NCI-H446 treated with DMSO at 0.1 percent for 48 hours (cell line): ENCODE results near the gene MIPOL1.
"Not testable (repeated sequence)": the region's sequence is repeated elsewhere in the genome, so short reads cannot be mapped to it uniquely, and the experiment has no call there.

Experiments
- DNase-seq: peaks from one replicate; lab custom pipeline; 2025; lab: John Stamatoyannopoulos, UW

MIPOL1 gene

DNA sequence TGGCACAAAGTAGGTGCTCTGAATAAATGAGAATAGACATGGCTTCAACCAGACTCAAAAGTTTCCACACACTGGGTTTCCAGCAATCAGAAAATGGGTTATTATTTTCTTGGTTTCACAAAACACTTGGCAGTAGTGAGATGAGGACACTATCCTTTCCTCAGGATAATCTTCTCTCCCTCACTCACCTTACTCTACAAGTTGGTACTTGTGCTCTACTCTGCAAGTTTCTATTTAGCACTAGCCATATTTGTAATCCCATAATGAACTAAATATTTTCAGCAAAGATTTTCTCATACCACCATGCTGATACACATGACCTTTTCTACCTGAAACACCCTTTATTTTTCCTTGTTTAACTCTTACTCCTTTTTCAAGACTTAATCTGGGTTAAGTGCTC, 259.6 kb downstream of the MIPOL1 start:
- no peak for DNase-seq

GRCh38 chr14:37462426-37462825, 264.7 kb downstream of the MIPOL1 start:
- not testable (repeated sequence) for DNase-seq

GRCh38 chr14:37464192-37464858, 266.6 kb downstream of the MIPOL1 start:
- DNase-seq = no peak

DNA sequence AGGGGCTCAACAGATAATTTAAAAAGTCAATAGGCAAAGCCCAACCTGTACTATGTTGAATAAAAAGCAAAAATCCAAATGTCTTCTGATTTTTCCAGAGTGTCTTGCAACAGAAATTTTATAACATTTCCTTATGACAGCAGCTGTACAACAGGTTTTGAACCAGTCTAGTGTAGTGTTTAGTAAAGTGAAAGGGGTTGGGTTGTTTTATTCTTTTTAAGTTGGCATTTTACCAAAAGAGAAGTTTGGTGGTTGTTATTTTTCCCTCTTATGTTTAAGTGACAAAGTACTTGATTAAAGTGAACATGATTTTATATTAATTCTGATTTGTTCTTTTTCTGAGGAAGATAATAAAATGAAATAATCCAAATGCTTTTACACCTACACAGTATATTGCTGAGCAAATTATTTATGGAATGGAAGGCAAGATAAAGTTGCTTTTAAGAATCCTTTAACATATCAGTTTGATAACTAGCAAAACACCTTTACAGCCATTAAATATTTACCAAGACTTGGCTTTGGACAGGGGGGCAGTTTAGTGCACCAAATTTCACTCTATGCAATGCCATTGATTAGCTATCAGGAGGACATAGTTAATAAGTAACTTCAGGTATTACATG, 268.4 kb downstream of the MIPOL1 start:
- no peak for DNase-seq

- no peak for DNase-seq
Measured at GRCh38 chr14:37466623-37467088, 268.9 kb downstream of the MIPOL1 start.

DNA sequence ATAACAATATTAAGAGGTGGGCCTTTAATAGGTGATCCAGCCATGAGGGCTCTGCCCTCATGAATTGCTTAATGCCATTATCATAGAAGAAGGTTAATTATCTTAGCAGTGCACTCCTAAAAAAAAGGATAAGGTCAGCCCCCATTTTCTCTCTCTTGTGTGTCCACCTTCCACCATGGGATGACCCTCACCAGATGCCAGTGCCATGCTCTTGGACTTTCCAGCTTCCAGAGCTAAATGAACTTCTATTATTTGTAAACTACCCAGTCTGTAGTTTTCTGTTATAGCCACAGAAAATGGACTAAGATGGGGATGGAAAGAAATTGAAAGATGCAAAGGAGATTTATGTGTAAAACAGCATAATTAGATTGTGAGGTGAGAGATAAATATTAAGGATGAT, 271.9 kb downstream of the MIPOL1 start:
- DNase-seq = no peak

GRCh38 chr14:37470251-37470650, 272.5 kb downstream of the MIPOL1 start:
- DNase-seq = no peak

GRCh38 chr14:37472906-37473305, 275.2 kb downstream of the MIPOL1 start:
- DNase-seq = no peak

DNA sequence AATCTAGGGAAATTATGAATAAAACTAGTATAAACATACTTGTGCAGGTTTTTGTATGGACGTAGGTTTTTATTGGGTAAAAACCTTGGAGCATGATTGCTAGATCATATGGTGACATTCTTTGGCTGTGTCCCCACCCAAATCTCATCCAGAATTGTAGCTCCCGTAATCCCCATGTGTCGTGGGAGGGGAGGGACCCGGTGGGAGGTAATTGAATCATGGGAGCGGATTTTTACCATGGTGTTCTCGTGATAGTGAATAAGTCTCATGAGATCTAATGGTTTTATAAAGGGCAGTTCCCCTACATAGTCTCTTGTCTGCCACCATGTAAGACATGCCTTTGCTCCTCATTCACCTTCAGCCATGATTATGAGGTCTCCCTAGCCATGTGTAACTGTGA, 276.5 kb downstream of the MIPOL1 start:
- no peak for DNase-seq

DNA sequence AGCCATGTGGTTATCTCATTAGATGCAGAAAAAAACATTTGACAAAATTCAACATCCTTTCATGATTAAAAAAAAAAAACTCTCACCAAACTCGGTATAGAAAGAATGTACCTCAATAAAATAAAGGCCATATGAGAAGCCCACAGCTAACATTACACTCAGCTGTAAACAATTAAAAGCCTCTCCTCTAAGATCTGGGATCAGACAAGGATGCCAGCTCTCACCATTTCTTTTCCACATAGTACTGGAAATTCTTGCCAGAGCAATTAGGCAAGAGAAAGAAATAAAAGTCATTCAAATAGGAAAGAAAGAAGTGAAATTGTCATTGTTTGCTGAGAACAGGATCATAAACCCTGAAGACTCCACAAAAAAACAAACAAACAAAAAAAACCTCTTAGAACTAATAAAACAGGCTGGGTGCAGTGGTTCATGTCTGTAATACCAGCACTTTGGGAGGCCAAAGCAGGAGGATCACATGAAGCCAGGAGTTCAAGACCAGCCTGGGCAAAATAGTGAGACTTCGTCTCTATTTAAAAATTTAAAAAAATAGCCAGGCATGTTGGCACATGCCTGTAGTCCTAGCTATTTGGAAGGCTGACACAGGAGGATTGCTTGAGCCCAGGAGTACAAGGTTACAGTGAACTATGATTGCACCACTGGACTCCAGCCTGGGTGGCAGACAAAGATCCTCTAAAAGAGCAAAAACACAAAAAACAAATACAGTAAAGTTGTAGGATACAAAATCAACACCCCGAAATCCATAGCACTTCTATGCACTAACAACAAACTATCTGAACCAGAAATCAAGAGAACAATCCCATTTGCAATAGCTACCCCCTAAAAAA, 282.9 kb downstream of the MIPOL1 start:
- no peak for DNase-seq

DNA sequence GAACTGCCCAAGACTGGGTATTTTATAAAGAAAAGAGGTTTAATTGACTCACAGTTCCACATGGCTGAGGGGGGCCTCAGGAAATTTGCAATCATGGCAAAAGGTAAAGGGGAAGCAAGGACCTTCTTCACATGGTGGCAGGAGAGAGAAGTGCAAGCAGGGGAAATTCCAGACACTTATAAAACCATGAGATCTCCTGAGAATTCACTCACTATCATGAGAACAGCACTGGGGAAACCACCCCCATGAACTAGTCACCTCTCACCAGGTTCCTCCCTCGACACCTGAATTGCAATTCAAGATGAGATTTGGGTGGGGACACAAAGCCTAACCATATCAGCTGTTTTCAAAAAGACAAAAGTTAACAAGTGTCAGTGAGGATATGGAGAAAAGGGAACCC, 284.7 kb downstream of the MIPOL1 start:
- DNase-seq = no peak

DNA sequence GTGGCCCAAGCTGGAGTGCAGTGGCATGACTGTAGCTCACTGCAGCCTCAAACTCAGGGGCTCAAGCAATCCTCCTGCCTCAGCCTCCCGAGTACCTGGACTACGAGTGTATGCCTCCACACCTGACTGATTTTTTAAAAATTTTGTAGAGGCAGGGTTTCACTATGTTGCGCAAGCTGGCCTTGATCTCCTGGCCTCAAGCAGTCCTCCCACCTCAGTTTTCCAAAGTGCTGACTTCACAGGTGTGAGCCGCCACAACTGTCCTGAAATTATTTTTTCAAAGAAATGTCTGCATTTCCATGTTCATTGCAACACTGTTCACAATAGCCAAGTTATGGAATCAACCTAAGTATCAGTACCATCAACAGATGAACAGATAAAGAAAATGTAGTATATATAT, 285.9 kb downstream of the MIPOL1 start:
- DNase-seq = no peak

GRCh38 chr14:37490607-37491006, 292.9 kb downstream of the MIPOL1 start:
- DNase-seq = no peak

- DNase-seq = no peak
Measured at GRCh38 chr14:37491076-37491475, 293.3 kb downstream of the MIPOL1 start.

GRCh38 chr14:37493606-37494005, 295.9 kb downstream of the MIPOL1 start:
- DNase-seq = no peak

DNA sequence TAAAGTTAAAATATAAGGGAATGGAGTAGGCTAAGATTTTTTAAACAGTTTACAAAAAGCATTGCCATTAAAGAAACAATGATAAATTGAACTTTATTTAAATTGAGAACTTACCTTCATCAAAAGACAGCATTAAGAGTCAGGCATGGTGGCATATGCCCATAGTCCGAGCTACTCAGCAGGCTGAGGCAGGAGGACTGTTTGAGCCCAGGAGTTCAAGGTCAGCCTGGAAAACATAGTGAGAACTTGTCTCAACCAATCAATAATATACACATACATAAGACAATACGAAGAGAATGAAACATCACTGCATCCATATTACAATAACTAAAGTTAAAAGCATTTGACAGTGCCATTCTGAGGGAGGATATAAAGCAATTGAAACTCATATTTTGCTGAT, 299.7 kb downstream of the MIPOL1 start:
- DNase-seq = no peak

GRCh38 chr14:37501877-37502276, 304.1 kb downstream of the MIPOL1 start:
- no peak for DNase-seq

- DNase-seq = no peak
Measured at GRCh38 chr14:37508503-37508902, 310.8 kb downstream of the MIPOL1 start.

DNA sequence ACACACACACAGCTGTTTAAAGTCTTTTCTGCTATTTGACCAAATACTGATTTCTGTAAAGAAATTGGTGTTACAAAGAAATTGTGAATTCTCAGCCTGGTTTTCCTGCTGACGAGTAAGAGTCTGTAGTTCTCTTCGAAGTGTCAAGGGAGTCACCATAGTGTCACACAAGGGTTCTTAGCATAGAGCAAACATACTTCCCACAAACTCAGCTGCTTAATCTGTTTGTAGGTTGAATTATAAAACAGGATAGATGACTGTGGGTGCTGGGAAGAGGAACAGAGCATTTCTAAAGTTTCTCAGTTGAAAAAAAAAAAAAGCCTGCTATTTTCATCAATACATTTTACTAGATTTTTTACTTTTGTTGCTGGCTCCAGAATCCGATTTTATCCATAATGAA, 314.4 kb downstream of the MIPOL1 start:
- DNase-seq = no peak

GRCh38 chr14:37515771-37516170, 318.0 kb downstream of the MIPOL1 start:
- DNase-seq = peak; percentile 73

DNA sequence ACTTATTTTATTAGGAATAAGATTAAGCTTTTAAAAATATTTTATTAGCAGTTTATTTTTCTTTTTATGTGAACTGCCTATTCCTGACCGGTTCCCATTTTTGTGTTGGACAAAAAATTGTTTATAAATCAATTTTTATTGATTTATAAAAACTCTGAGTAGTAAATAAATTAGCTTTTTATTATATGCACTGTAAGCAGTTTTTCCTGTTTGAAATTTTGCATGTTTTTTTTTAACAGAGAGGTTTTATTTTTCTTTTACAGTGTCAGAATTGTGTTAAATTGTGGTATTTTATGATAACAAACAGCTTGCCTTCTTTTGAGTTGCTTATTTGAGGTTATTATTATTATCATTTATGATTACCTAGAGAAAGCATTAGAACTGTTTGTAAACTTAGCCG, 329.3 kb downstream of the MIPOL1 start:
- no peak for DNase-seq

DNA sequence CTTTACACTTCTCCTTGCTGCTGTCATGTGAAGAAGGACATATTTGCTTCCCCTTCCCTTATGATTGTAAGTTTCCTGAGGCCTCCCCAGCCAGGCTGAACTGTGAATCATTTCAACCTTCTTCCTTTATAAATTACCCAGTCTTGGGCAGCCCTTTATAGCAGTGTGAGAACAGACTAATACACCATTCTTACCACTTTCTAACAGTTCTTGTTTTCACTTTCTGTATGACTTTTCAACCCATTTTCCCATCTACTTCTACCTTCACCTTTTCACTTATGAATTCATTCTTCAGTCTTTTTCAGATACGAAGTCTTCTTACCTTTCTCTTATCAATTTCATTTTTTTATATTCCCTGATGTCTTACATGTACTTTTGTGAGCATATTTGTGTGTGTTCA, 342.3 kb downstream of the MIPOL1 start:
- no peak for DNase-seq

- no peak for DNase-seq
Measured at GRCh38 chr14:37544407-37544806, 346.7 kb downstream of the MIPOL1 start.
